Measurements from ENCODE around the gene HOXB4. TPM values are rescaled to one million over a fixed set of nuclear protein-coding genes. Genes with fewer than 3 reads are reported as not detected.

HOXB4 gene
- total RNA-seq, 2 experiments from 2014 or later, result 0.16 to 0.17 TPM

- no peak for TF ChIP-seq CTCF (IDR thresholded peaks at IDR 0.05)
- no peaks in the 10 kb centered on the region for H3K36me3 ChIP-seq (ENCODE audit: insufficient read depth, low read length)
- H3K27me3 ChIP-seq (ENCODE audit: control insufficient read depth in 1 of 2, insufficient read depth in 2 of 2, low read length in 2 of 2), result peaks cover 92 to 98% of the 10 kb centered on the region in 2 experiments
- H3K9me3 ChIP-seq (ENCODE audit: control insufficient read depth in 1 of 2, insufficient read depth in 1 of 2, low read length in 2 of 2), result peaks cover 0 to 18% of the 10 kb centered on the region in 2 experiments
- intact Hi-C loops (cut with DNase I, micrococcal nuclease), result no loop called here
- no peak overlapping the region for H3K27ac Mint-ChIP-seq
- H3K9me3 Mint-ChIP-seq, result no peaks in the 10 kb centered on the region
- peaks cover 34% of the 10 kb centered on the region for H3K4me1 Mint-ChIP-seq (ENCODE audit: low read depth)
- H3K4me3 ChIP-seq (ENCODE audit: low read length), result no peak overlapping the region
- H3K27ac ChIP-seq (ENCODE audit: low read depth in 1 of 2, low read length in 2 of 2), result no peak overlapping the region
- H3K4me3 Mint-ChIP-seq, result no peak overlapping the region
- ChIA-PET POLR2A (no interaction called here), CTCF (interaction anchor here (2.5 kb wide), 1 partner anchor 14 kb away, joined by 13 read pairs; no protein-coding TSS in a partner anchor)
- peaks cover 99% of the 10 kb centered on the region for H3K27me3 Mint-ChIP-seq
- no peak for DNase-seq
- ATAC-seq (ENCODE audit: poor library complexity), result no peak
- peaks cover 42% of the 10 kb centered on the region for H3K4me1 ChIP-seq (ENCODE audit: insufficient read depth, low read length)
- H3K36me3 Mint-ChIP-seq (ENCODE audit: low read depth), result no peaks in the 10 kb centered on the region
Measured at GRCh38 chr17:48621410-48622392, 43.6 kb upstream of the HOXB4 start.

DNA sequence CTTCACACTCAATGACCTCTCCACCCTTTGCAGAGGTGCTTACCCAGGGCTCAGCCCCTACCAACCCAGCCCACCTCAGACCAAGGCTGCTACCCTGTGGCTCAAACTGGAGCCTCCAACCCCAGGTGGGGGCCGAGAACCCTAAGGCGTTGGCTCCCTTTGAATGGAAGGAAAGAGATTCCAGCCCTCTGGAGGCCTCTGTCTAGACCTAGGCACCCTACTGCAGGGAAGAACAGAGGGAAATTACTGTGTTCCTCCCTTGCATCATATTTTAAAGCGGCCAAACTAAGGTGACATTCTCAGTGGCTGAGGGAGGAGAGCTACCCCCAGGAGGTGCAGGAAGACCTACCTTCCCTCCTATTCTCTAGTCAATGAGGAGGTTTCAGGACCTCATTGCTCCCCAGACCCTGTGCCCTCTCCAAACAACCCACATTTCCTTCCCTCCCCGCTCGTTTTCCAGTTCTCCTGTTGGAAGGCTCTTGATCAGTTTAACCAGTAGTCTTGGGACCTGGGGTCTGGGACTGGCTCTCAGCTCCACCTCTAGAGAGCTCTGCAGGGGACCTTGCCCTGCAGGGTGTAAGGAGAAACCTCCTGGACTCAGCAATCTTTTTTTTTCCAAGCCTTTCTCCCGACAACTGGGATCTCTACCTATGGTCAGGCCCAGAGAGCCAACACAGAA is 42.5 kb upstream of the HOXB4 start:
- H3K27ac Mint-ChIP-seq, result no peak overlapping the region
- H3K4me3 Mint-ChIP-seq, result no peak overlapping the region
- H3K27me3 Mint-ChIP-seq, result peaks cover 99% of the 10 kb centered on the region
- no peak for TF ChIP-seq CTCF (IDR thresholded peaks at IDR 0.05)
- H3K4me1 Mint-ChIP-seq (ENCODE audit: low read depth), result peaks cover 27% of the 10 kb centered on the region
- Histone ChIP-seq H3K27ac (ENCODE audit: low read depth in 1 of 2, low read length in 2 of 2) (no peak overlapping the region), H3K36me3 (ENCODE audit: insufficient read depth, low read length) (no peaks in the 10 kb centered on the region), H3K27me3 (ENCODE audit: control insufficient read depth in 1 of 2, insufficient read depth in 2 of 2, low read length in 2 of 2) (peaks cover 95 to 100% of the 10 kb centered on the region in 2 experiments), H3K4me3 (ENCODE audit: low read length) (no peak overlapping the region), H3K4me1 (ENCODE audit: insufficient read depth, low read length) (peaks cover 33% of the 10 kb centered on the region), H3K9me3 (ENCODE audit: control insufficient read depth in 1 of 2, insufficient read depth in 1 of 2, low read length in 2 of 2) (peaks cover 0 to 23% of the 10 kb centered on the region in 2 experiments)
- DNase-seq, result no peak
- H3K36me3 Mint-ChIP-seq (ENCODE audit: low read depth), result no peaks in the 10 kb centered on the region
- H3K9me3 Mint-ChIP-seq, result no peaks in the 10 kb centered on the region
- ATAC-seq (ENCODE audit: poor library complexity), result no peak
- ChIA-PET CTCF (interaction anchor here (2.5 kb wide), 1 partner anchor 15 kb away, joined by 13 read pairs; no protein-coding TSS in a partner anchor), POLR2A (no interaction called here)
- intact Hi-C loops (cut with DNase I, micrococcal nuclease), result no loop called here

GRCh38 chr17:48619826-48620449 is 41.8 kb upstream of the HOXB4 start:
- intact Hi-C loops (cut with DNase I, micrococcal nuclease), result loop anchor here (1.0 to 10.0 kb wide), 7 partner anchors 539 to 843 kb away; partner anchors contain the start of gene SCRN2 (in 2 of the 2)
- Mint-ChIP-seq H3K27me3 (peaks cover 99% of the 10 kb centered on the region), H3K27ac (no peak overlapping the region), H3K36me3 (ENCODE audit: low read depth) (no peaks in the 10 kb centered on the region), H3K4me3 (no peak overlapping the region), H3K4me1 (ENCODE audit: low read depth) (peaks cover 31% of the 10 kb centered on the region), H3K9me3 (no peaks in the 10 kb centered on the region)
- DNase-seq (no peak), ATAC-seq (ENCODE audit: poor library complexity) (no peak)
- peaks cover 0 to 23% of the 10 kb centered on the region in 2 experiments for H3K9me3 ChIP-seq (ENCODE audit: control insufficient read depth in 1 of 2, insufficient read depth in 1 of 2, low read length in 2 of 2)
- H3K36me3 ChIP-seq (ENCODE audit: insufficient read depth, low read length), result no peaks in the 10 kb centered on the region
- POLR2A ChIA-PET, result no interaction called here
- H3K27me3 ChIP-seq (ENCODE audit: control insufficient read depth in 1 of 2, insufficient read depth in 2 of 2, low read length in 2 of 2), result peaks cover 96 to 100% of the 10 kb centered on the region in 2 experiments
- H3K4me3 ChIP-seq (ENCODE audit: low read length), result no peak overlapping the region
- H3K27ac ChIP-seq (ENCODE audit: low read depth in 1 of 2, low read length in 2 of 2), result no peak overlapping the region
- no peak for TF ChIP-seq CTCF (IDR thresholded peaks at IDR 0.05)
- CTCF ChIA-PET, result interaction anchor here (1.0 to 2.5 kb wide), 4 partner anchors 16 to 131 kb away, joined by 3 to 13 read pairs (median 6); no protein-coding TSS in a partner anchor
- peaks cover 31% of the 10 kb centered on the region for H3K4me1 ChIP-seq (ENCODE audit: insufficient read depth, low read length)
